ENCODE results near the gene CADM2.

CADM2 gene

DNA sequence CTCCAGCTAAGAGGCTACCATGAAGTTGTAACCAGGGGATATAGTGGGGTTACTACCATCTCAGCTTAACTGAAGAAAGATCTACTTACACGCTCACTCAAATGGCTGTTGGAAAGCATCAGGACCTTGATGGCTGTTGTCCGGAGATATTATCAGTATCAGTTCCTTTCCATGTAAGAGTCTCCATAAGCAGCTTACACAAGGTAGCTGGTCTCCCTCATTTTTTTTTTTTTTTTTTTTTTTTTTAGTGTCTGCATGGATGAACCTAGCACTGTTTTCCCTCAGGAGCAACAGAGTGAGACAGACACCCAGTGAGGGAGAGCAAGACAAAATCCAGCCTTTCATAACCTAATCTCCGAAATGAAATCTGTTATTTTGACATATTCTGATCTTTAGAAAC is 230.9 kb downstream of the CADM2 start:
- DNase-seq (ENCODE audit: low read depth): no peak

DNA sequence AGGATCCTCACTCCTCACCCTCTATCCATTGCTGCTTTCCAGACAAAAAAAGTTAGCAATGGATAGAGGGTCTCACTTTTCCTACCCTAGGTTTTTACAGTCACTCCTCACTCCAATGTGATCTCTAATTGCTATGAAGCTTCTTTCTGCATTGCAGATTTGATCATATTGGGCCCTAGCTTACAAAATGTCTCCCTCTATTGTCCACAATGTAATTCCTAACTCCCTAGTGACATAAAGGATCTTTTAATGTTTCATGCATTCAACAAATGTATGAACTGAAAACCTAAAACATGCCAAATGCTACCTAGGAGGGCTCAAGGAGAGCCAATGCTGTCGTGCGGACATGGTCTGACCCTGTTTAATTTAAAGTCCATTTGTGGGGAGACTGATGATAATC is 234.8 kb downstream of the CADM2 start:
- no peak for DNase-seq (ENCODE audit: low read depth)

DNA sequence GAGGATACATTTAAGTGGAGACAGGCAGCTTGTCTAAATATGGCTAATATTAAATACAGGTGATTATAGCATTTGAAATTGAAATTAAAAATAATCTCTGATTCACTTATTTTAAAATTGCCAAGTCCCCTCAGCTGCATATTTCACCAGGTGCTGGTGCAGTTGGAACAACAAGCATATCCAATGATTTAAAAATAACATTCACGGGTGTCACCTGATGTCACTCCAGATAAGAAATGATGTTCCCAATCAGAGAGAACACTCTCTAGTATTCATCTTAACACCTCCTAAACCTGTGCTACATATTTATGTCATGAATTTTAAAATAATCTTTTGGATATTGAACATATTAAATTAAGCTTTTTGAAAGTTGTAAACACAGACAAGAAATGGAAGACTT is 249.9 kb downstream of the CADM2 start:
- no peak for DNase-seq (ENCODE audit: low read depth)

DNA sequence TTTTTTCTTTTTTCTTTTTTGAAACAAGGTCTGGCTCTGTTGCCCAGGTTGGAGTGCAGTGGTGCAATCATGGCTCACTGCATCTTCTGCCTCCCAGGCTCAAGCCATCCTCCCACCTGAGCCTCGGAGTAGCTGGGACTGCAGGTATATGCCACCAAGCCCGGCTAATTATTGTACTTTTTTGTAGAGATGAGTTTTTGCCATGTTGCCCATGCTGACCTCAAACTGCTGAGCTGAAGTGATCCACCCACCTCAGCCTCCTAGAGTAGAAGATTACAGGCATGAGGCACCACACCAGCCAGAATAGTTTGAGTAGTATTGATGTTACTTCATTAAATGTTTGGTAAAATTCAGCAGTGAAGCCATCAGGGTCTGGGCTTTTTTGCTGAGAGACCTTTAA is 251.8 kb downstream of the CADM2 start:
- DNase-seq (ENCODE audit: low read depth): no peak

DNA sequence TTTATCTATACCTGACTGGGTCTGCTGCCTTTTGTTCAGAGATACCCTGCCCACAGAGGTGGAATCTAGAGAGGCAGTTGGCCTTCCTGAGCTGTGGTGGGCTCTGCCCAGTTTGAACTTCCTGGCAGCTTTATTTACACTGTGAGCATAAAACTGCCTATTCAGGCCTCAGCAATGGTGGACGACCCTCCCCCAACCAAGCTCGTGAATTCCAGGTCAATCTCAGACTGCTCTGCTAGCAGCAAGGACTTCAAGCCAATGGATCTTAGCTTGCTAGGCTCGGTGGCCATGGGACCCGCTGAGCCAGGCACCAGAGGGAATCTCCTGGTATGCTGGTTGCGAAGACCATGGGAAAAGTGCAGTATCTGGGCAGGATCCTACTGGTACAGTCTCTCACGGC is 270.2 kb downstream of the CADM2 start:
- DNase-seq (ENCODE audit: low read depth): no peak

DNA sequence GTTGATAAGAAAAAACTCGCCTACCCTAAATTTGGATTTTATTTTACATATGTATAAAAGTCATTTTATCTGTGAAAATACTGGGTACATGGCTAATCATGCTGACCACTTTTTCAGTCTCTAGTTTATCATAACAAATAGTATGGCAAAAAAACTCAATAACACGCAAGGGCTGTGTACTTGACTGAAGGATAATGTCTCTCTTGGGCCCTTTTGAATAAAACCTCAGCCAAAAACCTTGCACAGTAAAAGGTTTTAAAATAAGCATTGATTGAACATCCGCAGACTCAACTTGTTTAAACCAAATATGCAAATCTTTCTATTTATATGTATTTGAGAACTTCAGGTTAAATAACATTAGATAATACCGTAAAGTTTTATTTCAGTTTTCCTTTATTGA is 285.3 kb downstream of the CADM2 start:
- DNase-seq (ENCODE audit: low read depth): no peak

DNA sequence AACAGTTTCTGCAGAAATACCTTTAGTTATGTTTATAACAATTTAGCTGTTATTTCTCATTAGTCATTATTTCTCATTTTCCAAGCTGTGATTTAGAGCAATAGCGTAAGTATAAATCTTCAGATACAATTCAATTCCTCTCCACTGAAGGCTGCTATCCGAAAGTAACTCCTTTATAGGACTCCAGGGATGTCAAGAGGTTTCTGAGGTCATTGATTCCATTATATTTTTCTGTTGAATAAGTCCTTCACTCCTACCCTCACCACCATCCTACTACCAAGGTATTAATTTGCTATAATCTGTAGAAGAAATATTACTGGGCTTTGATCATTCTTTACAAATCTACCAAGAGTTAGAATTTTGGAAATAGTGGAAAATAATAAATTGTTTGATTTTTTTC is 285.7 kb downstream of the CADM2 start:
- no peak for DNase-seq (ENCODE audit: low read depth)

DNA sequence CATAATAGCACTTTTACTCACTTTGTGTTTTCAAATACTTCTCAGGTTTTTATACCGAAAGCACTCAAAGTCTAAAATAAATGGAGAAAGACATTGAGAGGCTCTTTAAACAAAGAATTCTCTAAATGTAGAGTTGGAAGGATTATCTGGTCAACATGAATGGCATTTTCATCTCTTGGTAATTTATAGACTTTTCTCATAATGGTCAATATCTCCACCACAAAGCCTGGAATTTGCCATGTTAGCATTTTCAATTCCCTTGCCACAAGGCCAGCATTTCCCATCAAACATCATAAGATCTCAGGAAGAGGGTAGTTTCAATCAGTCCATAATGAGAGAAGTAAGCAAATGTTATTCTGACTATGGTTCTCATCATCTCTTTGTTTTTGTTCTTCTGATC is 293.0 kb downstream of the CADM2 start:
- DNase-seq (ENCODE audit: low read depth): no peak

DNA sequence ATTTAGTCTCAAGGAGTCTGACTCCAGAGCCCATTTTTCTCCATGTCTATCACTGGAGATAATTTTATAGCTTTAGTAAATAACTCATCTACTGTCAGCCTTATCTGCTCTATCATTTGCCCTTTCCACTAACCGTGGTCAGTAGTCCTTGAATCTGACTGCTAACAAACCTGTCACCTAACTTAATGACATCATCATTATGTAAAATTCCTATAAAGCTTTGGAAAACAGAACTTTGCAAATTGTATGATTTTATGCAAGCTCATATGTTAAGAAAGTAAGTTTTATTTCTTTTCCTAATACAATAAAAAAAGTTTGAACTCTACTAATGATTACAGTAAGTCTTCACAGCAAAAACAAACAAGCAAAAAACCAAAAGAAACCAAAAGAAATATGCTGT is 293.9 kb downstream of the CADM2 start:
- DNase-seq (ENCODE audit: low read depth): no peak

DNA sequence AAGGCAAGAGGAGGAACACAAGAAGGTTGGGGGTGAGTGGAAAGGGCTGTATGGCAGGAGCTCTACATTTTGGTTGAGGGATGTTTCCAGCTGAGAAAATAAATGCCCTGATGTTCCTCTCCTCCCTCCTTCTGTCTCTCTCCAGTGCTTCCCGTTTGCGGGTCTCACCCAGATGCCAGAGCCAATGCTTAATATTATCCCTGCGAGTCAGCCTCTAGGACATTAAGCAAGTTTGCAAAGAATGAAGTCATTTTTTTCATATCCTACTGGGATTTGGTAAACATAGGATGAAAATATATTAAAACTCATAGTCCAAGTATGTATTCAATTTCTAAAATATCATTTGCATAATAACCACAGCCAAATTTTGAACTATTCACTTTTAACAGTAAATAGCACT is 295.9 kb downstream of the CADM2 start:
- peak; percentile 38 for DNase-seq (ENCODE audit: low read depth)

DNA sequence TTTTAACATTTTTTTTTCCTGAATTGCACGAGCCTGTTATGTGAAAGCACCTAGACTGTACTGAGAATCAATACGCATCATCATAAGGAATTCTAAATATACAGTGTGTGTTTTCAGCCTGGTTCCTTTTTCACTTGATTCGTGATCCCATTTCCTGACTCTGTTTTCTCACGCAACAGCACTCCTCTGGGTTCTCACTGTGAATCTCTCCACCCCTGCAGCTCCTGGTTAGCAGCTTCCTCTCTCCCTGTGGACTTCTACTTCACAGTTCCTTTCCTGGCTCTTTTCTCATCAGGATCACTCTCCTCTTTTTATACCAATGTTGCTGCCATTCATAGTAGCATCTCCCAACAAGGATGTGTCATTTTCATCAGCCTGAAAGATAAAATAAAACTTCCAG is 297.2 kb downstream of the CADM2 start:
- DNase-seq (ENCODE audit: low read depth): no peak

DNA sequence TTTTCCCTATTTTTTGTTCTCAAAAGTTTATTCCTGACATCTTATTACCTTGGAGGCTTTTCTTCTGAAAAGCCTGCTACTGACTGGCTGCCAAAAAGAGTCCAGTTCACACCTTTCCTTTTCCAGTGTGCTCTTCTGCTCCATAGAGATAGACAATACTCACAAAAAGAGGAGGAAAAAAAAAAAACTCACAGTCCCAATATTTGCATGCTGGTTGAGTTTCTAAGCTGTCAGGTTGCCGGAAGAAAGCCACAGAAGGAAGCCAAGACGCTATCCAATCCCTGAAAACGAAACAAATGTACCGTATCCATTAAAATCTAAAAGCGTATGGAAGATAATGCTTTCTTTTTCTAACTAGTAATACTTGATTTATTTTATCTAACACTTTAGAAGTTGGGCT is 299.5 kb downstream of the CADM2 start:
- DNase-seq (ENCODE audit: low read depth): no peak

DNA sequence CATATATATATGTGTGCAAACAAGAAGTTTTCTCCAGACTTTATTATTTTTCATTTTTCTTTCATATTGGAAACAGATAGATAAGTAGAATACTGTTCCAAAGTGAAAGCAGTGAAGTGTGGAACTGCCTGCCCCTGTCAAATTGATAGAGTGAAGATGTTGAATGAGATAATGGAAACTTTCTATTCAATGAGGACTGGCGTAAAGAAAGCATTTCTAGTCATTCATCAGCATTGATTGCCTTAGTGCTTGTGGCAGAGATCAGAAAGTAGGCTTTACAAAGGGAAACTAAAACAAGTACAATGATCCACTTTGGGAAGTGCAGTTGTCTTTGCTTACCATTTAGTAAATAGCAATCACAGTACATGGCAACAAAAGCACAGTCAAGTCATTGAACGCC is 300.0 kb downstream of the CADM2 start:
- DNase-seq (ENCODE audit: low read depth): no peak

DNA sequence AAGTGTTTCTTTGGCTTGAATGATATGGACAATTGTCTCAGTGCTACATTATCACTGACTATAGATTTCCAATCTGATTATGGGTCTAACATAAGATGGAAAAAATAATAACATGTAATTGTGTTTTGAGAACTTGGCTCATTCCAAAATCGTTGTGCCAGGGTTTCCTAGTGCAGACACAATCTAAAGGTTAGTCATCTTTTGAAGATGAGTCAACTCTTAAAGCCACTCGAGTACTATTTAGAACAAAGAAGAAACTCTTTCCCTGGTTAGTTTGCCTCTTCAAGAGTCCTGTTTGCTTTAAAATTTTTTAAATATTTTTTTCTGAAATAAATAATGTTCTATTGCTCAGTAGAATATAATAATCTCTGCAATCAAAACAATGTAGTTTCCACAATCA is 301.0 kb downstream of the CADM2 start:
- peak; percentile 2 for DNase-seq (ENCODE audit: low read depth)

DNA sequence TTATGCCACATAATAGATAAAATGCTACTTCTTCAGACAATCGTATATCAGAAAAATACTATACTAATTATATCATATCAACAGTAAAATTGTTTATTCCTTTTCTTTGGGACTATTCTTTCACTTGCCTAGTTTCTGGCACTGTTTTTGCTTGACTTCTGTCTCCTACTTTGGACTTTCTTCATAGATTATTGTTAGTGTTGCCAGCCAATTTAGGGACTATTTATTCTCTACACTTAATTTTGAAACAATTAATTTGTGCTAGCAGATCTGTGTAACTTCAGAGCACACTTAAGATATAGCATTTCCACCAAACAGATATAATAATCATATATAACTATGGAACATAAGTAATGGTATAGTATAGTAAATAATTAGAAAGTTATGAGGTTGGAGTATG is 305.6 kb downstream of the CADM2 start:
- no peak for DNase-seq (ENCODE audit: low read depth)

DNA sequence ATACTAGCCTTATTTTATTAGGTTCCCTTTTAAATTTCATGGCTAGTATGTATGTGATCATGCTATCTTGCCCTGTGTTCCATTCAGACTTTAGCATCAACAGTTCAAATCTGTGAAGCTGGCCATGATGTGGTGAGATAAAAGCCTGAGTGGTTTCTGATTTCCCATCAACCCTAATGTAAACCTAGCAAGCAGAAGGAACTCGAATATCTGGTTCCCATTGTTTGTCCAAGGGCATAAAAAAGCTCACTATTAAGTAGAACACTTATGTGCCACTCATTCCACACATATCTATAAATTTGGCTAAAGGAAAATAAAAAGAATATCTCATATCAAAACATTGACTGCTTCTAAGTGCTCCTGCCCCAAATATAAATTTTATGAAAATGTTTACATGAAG is 311.7 kb downstream of the CADM2 start:
- no peak for DNase-seq (ENCODE audit: low read depth)

DNA sequence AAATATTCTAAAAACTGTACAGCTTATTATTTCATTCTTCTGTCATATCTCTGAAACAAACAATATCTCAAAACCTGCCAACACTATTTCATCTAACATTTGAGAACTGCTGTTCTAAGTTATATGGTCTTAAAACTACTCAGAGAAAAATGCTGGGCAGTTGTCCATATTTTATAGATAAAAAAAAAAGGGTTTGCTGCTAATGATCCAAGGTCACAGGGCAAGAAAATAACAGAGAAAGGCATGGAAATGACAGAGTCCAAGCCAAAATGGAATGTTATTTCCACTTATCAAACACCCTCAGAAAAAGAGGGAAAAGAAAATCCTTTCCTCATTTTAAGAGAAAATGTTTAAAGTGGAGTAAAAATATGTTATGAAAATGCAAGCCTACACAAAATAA is 313.1 kb downstream of the CADM2 start:
- no peak for DNase-seq (ENCODE audit: low read depth)

DNA sequence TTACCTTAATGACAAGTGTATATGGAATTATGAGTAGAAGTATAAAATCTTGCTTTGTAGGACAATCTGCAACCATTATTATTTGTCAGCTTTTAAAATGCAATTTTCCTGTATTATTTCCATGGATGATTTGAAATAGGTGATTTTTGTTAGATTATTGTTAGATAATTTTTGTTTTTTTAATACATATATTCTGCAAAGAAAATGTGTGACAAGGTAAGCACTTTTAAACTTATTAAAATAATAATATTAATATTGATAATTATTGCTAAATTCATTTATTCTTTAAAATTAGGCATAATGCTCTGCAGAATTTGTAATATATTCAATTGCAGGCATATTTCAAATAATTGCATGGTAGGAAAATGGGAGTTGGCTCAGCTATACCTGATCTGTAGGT is 329.5 kb downstream of the CADM2 start:
- DNase-seq (ENCODE audit: low read depth): no peak

DNA sequence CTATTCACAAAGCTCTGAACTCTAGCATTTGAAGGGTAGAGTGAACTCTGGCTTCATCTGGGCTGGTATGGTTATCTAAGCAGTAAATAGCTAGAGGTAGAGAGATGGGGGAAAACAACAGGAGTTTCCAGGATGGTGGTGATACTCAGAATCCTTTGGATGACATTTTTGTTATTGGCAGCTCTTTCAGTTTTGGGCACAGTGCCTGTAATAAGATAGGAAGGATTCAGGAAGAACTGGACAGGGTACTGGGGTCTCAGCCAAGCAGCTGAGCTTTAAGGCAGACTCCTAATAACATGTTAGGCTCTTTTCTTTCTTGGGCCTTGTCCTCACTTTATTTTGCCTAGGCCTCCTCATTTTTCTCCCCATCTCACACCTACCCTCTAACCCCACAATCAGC is 338.5 kb downstream of the CADM2 start:
- DNase-seq (ENCODE audit: low read depth): no peak

DNA sequence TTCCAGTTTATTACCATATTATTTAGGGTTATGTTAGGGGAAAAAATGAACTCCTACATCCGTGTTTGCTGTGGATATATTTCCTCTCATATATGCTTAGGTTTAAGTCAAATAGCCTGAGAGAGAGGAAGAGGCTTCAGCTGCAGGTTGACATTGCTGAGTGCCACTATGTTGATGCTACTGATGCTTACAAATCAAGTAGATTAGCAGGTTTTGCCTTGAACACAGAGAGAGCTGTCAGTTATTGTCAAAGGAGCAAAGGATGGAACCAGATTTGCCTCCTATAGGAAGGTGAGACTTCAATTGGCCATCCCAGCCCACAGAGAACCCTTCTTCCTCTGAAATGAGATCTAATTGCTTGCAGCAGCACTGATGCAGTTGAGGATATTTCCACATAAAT is 339.2 kb downstream of the CADM2 start:
- DNase-seq (ENCODE audit: low read depth): no peak

DNA sequence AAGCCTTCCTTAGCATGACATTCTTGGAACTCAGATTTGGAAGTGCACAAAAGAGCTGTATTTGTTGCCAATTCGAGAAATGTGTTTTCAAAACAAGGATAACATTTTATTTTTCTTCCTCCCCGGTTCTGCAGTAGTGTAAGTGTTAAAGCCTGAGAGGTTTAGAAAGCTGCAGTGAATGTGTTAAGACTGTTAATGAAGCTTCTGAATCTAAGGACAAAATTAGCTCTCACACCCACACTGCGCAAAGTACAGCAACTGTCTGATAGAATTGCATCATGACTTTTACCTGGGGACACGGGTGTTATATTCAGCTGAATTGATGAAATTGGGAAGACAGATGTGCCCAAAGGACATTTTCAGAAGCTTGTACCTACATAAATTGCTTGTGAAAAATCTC is 344.4 kb downstream of the CADM2 start:
- DNase-seq (ENCODE audit: low read depth): no peak

DNA sequence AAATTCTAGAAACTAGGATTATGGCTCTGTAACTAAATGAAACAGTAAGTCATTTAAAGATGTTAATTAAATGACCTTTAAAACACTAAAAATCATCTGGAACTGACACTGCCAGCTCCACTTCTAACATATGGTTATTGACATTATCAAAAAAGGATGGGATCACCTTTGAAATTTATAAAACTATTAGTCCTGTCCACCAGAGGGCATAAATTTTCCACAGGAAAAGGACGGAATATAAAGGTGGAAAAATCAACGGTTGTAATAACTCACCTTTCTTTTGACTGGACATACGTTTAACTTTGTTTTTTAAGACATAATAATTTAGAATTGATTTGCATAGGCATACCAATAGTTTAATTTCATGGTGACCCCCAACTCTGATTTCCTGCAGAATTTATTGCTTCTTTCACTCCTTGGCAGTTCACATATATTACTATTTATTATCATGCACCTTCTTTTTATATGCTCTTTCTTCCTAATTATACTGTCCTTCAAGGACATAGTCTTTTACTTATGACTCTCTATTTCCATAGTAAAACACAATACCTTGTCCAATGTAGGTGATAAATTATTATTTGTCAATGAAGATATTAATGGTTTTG is 345.7 kb downstream of the CADM2 start:
- no peak for DNase-seq (ENCODE audit: low read depth)

DNA sequence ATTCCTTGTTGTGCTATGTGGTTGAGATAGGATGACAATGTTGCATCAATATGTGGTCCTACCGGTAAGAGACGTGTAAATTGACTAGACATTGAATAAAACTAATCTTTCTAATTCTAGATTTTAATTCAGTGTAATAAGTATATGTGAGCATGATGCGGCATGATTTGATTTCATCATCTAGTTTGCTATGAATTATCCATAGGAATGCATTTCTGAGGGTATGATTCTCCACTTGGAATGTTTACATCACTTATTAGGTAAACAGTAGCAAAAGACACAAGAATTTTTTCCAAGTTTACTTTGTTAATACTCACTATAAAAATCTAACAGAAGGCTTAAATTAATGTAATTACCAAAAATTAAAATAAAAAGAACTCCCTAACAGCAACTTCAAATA is 353.5 kb downstream of the CADM2 start:
- DNase-seq (ENCODE audit: low read depth): no peak

DNA sequence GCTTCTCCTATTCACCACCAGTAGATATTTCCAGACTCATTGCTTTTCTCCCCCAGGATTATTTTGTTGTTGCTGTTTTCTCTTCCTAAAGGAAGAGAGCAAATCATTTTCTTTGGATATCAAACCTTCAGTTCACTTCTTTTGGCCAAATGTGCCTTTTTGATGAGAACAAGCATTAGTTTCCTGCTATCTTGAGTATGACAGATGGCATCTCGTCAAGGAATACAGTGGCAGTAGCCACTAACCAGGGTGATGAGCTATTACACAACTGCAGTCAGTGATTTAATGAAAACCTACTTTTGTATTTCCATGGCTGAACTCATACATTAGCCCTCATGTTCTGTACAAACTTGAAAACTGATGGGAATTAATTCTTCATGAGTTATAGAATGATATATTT is 354.6 kb downstream of the CADM2 start:
- DNase-seq (ENCODE audit: low read depth): no peak

DNA sequence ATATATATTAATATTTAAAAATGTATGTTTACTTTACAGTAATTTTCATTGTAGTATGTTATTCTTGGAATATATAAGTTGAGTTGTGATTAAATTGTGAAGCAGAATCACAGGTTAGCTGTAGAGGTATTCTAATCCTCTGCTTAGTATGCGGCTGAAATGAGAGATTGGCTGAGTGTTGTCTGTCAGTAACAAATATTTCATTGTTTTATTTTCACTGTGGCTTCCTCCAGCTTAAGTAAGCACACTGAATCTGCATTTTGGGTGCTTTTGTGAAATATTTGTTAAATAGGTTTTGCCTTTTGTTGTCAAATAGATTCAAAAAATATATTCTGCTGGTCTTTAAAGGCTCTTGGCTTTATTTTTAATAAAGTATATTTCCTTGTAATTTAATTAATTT is 357.5 kb downstream of the CADM2 start:
- no peak for DNase-seq (ENCODE audit: low read depth)

All from HS-5 (cell line).